ENCODE data around the gene KIAA0586.

The KIAA0586 gene

DNA sequence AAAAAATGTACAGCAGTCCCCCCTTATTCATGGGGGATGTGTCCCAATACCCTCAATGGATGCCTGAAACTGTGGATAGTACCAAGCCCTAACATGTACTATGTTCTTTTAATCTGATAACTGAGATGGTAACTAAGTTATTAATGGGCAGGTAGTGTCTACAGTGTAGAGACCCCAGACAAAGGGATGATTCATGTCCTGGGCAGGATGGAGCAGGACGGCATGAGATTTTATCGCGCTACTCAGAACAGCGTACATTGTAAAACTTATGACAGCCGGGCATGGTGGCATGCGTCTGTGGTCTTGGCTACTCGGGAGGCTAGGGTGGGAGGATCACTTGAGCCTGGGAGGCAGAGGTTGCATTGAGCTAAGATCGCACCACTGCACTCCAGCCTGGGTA, 37.1 kb downstream of the KIAA0586 start:
- H3K36me3 ChIP-seq (ENCODE audit: control insufficient read depth in 1 of 2, insufficient read depth in 2 of 2, low read length in 2 of 2), result peaks cover 2 to 10% of the 10 kb centered on the region in 2 experiments
- no peak overlapping the region for H4K12ac ChIP-seq (ENCODE audit: low read depth, low read length)
- no peak overlapping the region for H3K4me3 ChIP-seq (ENCODE audit: low read depth, low read length)
- H2BK5ac ChIP-seq (ENCODE audit: low read depth, low read length, poor library complexity), result no peak overlapping the region
- no peaks in the 10 kb centered on the region for H3K9me3 ChIP-seq (ENCODE audit: insufficient read depth, low read depth, low read length)
- H3K4ac ChIP-seq (ENCODE audit: low read depth, low read length), result no peak overlapping the region
- H2AFZ ChIP-seq (ENCODE audit: insufficient read depth, low read length, poor library complexity), result no peak overlapping the region
- DNase-seq, result no peak
- no peak overlapping the region for H2BK12ac ChIP-seq (ENCODE audit: low read length)
- no peak overlapping the region for H4K8ac ChIP-seq (ENCODE audit: low read depth, low read length)
- H2BK120ac ChIP-seq (ENCODE audit: insufficient read depth, low read length, poor library complexity), result no peak overlapping the region
- H3K79me2 ChIP-seq (ENCODE audit: control insufficient read depth, insufficient read depth, low read length, poor library complexity), result no peaks in the 10 kb centered on the region
- no peaks in the 10 kb centered on the region for H3K4me1 ChIP-seq (ENCODE audit: control insufficient read depth in 1 of 2, insufficient read depth in 2 of 2, low read length in 2 of 2)
- H3K27me3 ChIP-seq (ENCODE audit: insufficient read depth, low read length), result no peaks in the 10 kb centered on the region
- H2AK5ac ChIP-seq (ENCODE audit: low read length), result no peak overlapping the region
- H3K4me2 ChIP-seq (ENCODE audit: low read length), result no peak overlapping the region
- no peak overlapping the region for H3K23ac ChIP-seq (ENCODE audit: low read length)
- WGBS (ENCODE audit: extremely low coverage, insufficient coverage, insufficient read length), result no CpG with 5 or more reads among the region's 8 CpGs
- no peak overlapping the region for H3K27ac ChIP-seq (ENCODE audit: low read depth, low read length)
- no peaks in the 10 kb centered on the region for H3K79me1 ChIP-seq (ENCODE audit: low read length)
- no peak overlapping the region for H3K14ac ChIP-seq (ENCODE audit: low read length)
- H3K18ac ChIP-seq (ENCODE audit: low read length), result no peak overlapping the region
- no peak overlapping the region for H3K9ac ChIP-seq (ENCODE audit: low read length)
- no peak overlapping the region for H4K91ac ChIP-seq (ENCODE audit: low read depth, low read length)

DNA sequence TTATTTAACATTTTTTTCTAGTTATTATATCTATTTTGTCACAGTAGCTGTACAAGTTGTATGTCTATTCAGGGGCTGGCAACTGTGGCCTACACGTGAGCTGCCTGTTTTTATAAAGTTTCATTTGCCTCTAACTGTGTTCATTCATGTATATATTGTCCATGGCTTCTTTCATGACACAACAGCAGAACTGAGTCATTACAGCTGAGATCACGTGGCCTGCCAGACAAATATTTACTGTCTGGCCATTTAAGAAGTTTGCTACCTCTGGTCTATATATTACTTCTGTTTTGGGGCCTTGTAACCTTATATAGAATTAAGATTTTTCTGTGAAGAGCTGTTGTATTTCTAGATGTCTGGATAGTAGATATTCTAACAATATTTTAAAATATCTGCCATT, 37.9 kb downstream of the KIAA0586 start:
- H3K79me1 ChIP-seq (ENCODE audit: low read length), result no peaks in the 10 kb centered on the region
- no peaks in the 10 kb centered on the region for H3K4me1 ChIP-seq (ENCODE audit: control insufficient read depth in 1 of 2, insufficient read depth in 2 of 2, low read length in 2 of 2)
- no peak overlapping the region for H3K4me3 ChIP-seq (ENCODE audit: low read depth, low read length)
- no peak overlapping the region for H2BK120ac ChIP-seq (ENCODE audit: insufficient read depth, low read length, poor library complexity)
- no peak overlapping the region for H3K27ac ChIP-seq (ENCODE audit: low read depth, low read length)
- no peak overlapping the region for H3K9ac ChIP-seq (ENCODE audit: low read length)
- H2BK5ac ChIP-seq (ENCODE audit: low read depth, low read length, poor library complexity), result no peak overlapping the region
- no peak overlapping the region for H4K8ac ChIP-seq (ENCODE audit: low read depth, low read length)
- H3K23ac ChIP-seq (ENCODE audit: low read length), result no peak overlapping the region
- H3K18ac ChIP-seq (ENCODE audit: low read length), result no peak overlapping the region
- H4K91ac ChIP-seq (ENCODE audit: low read depth, low read length), result no peak overlapping the region
- no peaks in the 10 kb centered on the region for H3K79me2 ChIP-seq (ENCODE audit: control insufficient read depth, insufficient read depth, low read length, poor library complexity)
- H3K27me3 ChIP-seq (ENCODE audit: insufficient read depth, low read length), result no peaks in the 10 kb centered on the region
- no peak overlapping the region for H3K14ac ChIP-seq (ENCODE audit: low read length)
- H2AK5ac ChIP-seq (ENCODE audit: low read length), result no peak overlapping the region
- no peak overlapping the region for H3K4me2 ChIP-seq (ENCODE audit: low read length)
- H4K12ac ChIP-seq (ENCODE audit: low read depth, low read length), result no peak overlapping the region
- no peak overlapping the region for H2BK12ac ChIP-seq (ENCODE audit: low read length)
- peaks cover 2 to 10% of the 10 kb centered on the region in 2 experiments for H3K36me3 ChIP-seq (ENCODE audit: control insufficient read depth in 1 of 2, insufficient read depth in 2 of 2, low read length in 2 of 2)
- no peaks in the 10 kb centered on the region for H3K9me3 ChIP-seq (ENCODE audit: insufficient read depth, low read depth, low read length)
- H3K4ac ChIP-seq (ENCODE audit: low read depth, low read length), result no peak overlapping the region
- no peak overlapping the region for H2AFZ ChIP-seq (ENCODE audit: insufficient read depth, low read length, poor library complexity)
- no CpG with 5 or more reads among the region's 2 CpGs for WGBS (ENCODE audit: extremely low coverage, insufficient coverage, insufficient read length)
- peak; percentile 2 to 32 for DNase-seq

DNA sequence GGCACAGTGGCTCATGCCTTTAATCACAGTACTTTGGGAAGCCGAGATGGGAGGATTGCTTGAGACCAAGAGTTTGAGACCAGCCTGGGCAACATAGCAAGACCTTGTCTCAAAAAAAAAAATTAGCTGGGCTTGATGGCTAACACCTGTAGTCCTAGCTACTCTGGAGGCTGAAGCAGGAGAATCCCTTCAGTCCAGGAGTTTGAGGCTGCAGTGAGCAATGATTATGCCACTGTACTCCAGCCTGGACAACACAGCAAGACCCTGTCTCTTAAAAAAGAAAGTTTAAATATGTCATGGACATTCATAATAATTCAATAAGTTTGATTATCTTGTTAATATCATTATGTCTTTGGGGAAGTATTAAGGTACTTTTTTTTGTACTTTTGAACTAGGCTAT, 38.9 kb downstream of the KIAA0586 start:
- DNase-seq, result no peak
- WGBS (ENCODE audit: extremely low coverage, insufficient coverage, insufficient read length), result no CpG with 5 or more reads among the region's 1 CpG
- H3K4me3 ChIP-seq (ENCODE audit: low read depth, low read length), result no peak overlapping the region
- H3K4ac ChIP-seq (ENCODE audit: low read depth, low read length), result no peak overlapping the region
- H2BK12ac ChIP-seq (ENCODE audit: low read length), result no peak overlapping the region
- no peak overlapping the region for H3K9ac ChIP-seq (ENCODE audit: low read length)
- H4K12ac ChIP-seq (ENCODE audit: low read depth, low read length), result no peak overlapping the region
- no peaks in the 10 kb centered on the region for H3K79me1 ChIP-seq (ENCODE audit: low read length)
- no peak overlapping the region for H2BK5ac ChIP-seq (ENCODE audit: low read depth, low read length, poor library complexity)
- no peak overlapping the region for H3K18ac ChIP-seq (ENCODE audit: low read length)
- H4K8ac ChIP-seq (ENCODE audit: low read depth, low read length), result no peak overlapping the region
- H3K23ac ChIP-seq (ENCODE audit: low read length), result no peak overlapping the region
- H2AFZ ChIP-seq (ENCODE audit: insufficient read depth, low read length, poor library complexity), result no peak overlapping the region
- no peak overlapping the region for H3K14ac ChIP-seq (ENCODE audit: low read length)
- no peak overlapping the region for H2AK5ac ChIP-seq (ENCODE audit: low read length)
- H3K79me2 ChIP-seq (ENCODE audit: control insufficient read depth, insufficient read depth, low read length, poor library complexity), result no peaks in the 10 kb centered on the region
- H2BK120ac ChIP-seq (ENCODE audit: insufficient read depth, low read length, poor library complexity), result no peak overlapping the region
- H4K91ac ChIP-seq (ENCODE audit: low read depth, low read length), result no peak overlapping the region
- H3K27ac ChIP-seq (ENCODE audit: low read depth, low read length), result no peak overlapping the region
- H3K36me3 ChIP-seq (ENCODE audit: control insufficient read depth in 1 of 2, insufficient read depth in 2 of 2, low read length in 2 of 2), result peaks cover 2 to 9% of the 10 kb centered on the region in 2 experiments
- no peaks in the 10 kb centered on the region for H3K4me1 ChIP-seq (ENCODE audit: control insufficient read depth in 1 of 2, insufficient read depth in 2 of 2, low read length in 2 of 2)
- H3K4me2 ChIP-seq (ENCODE audit: low read length), result no peak overlapping the region
- no peaks in the 10 kb centered on the region for H3K9me3 ChIP-seq (ENCODE audit: insufficient read depth, low read depth, low read length)
- H3K27me3 ChIP-seq (ENCODE audit: insufficient read depth, low read length), result no peaks in the 10 kb centered on the region

DNA sequence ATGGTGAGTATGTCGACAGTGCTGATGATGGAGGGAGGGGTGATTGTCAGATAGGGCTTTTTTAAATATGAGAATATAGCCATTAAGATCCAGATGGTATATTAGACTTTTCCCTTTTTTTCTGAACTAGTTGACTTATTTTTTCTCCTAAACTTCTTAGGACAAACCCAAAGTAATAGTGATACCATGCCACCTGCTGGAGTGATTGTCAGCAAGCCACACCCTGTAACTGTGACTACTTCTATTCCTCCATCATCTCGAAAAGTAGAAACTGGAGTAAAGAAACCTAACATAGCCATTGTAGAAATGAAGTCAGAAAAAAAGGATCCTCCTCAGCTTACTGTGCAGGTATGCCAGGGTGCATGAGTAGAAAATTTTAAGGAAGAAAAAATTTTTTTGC, 40.1 kb downstream of the KIAA0586 start:
- Histone ChIP-seq H3K27me3 (ENCODE audit: insufficient read depth, low read length) (no peaks in the 10 kb centered on the region), H4K8ac (ENCODE audit: low read depth, low read length) (no peak overlapping the region), H3K27ac (ENCODE audit: low read depth, low read length) (no peak overlapping the region), H3K4me3 (ENCODE audit: low read depth, low read length) (no peak overlapping the region), H2BK12ac (ENCODE audit: low read length) (no peak overlapping the region), H3K79me1 (ENCODE audit: low read length) (no peaks in the 10 kb centered on the region), H3K9me3 (ENCODE audit: insufficient read depth, low read depth, low read length) (no peaks in the 10 kb centered on the region), H3K4me1 (ENCODE audit: control insufficient read depth in 1 of 2, insufficient read depth in 2 of 2, low read length in 2 of 2) (no peaks in the 10 kb centered on the region), H3K18ac (ENCODE audit: low read length) (no peak overlapping the region), H2BK120ac (ENCODE audit: insufficient read depth, low read length, poor library complexity) (no peak overlapping the region), H4K12ac (ENCODE audit: low read depth, low read length) (no peak overlapping the region), H3K23ac (ENCODE audit: low read length) (no peak overlapping the region), H3K4ac (ENCODE audit: low read depth, low read length) (no peak overlapping the region), H3K4me2 (ENCODE audit: low read length) (no peak overlapping the region), H4K91ac (ENCODE audit: low read depth, low read length) (no peak overlapping the region), H2BK5ac (ENCODE audit: low read depth, low read length, poor library complexity) (no peak overlapping the region), H2AFZ (ENCODE audit: insufficient read depth, low read length, poor library complexity) (no peak overlapping the region), H3K36me3 (ENCODE audit: control insufficient read depth in 1 of 2, insufficient read depth in 2 of 2, low read length in 2 of 2) (peaks cover 2 to 9% of the 10 kb centered on the region in 2 experiments), H2AK5ac (ENCODE audit: low read length) (no peak overlapping the region), H3K79me2 (ENCODE audit: control insufficient read depth, insufficient read depth, low read length, poor library complexity) (no peaks in the 10 kb centered on the region), H3K9ac (ENCODE audit: low read length) (no peak overlapping the region), H3K14ac (ENCODE audit: low read length) (no peak overlapping the region)
- DNase-seq, result no peak
- WGBS (ENCODE audit: extremely low coverage, insufficient coverage, insufficient read length), result no CpG with 5 or more reads among the region's 2 CpGs
